ENCODE measurements around the gene ZNF462. TPM values are rescaled to one million over a fixed set of nuclear protein-coding genes. Genes with fewer than 3 reads are reported as not detected.
"Not testable (repeated sequence)": the region's sequence is repeated elsewhere in the genome, so short reads cannot be mapped to it uniquely, and the experiment has no call there.

Gene ZNF462
- total RNA-seq, 2 donors from 2014 or later = 33.4 to 41.6 TPM

DNA sequence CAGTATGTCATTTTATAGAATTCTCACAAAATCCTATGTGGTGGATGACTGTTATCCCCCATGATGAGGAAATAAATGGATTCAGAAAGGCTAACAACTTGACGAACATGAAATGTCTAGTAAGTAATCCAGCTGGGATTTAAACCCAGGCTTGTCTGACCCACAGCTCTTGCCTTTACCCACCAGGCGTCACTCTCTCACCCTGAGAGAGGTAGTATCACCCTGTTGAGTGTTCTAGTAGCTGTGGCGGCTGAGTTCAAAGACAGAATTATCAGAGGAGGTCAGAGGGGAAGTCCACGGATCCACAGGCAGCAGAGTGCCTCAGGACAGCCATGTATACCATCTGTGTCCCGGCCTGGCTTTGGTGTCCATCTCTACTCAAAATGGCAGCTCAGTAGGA is 113.8 kb downstream of the ZNF462 start:
- DNase-seq = no peak
- intact Hi-C loops (cut with DNase I, micrococcal nuclease) = no loop called here
- no peak for ATAC-seq

DNA sequence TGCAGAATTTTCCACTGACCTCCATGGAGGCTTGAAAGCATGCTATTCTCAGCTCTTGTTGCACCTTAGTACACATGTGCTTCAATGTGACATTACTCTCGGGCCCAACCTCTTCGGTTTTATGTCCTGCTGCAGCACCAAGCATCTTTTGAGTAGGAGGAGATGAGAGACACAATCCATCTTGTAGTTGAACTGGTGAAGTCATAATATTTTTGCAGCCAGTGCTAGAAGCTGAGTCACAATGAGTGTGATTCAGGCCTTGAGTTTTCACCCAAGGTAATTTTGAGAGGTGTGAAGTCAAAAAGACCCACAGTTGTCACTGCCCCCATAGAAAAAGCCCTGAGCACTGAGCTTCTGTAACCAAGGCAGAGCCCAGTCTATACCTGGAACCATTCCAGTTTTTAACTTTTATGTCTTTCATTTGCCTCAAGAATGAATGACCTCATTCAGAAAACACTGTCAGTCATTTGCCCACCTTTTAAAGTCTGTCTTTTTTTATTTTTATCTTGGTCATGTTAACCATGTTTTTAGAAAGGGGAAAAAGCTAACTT is 117.7 kb downstream of the ZNF462 start:
- no peak for ATAC-seq
- DNase-seq = no peak
- intact Hi-C loops (cut with DNase I, micrococcal nuclease) = no loop called here

DNA sequence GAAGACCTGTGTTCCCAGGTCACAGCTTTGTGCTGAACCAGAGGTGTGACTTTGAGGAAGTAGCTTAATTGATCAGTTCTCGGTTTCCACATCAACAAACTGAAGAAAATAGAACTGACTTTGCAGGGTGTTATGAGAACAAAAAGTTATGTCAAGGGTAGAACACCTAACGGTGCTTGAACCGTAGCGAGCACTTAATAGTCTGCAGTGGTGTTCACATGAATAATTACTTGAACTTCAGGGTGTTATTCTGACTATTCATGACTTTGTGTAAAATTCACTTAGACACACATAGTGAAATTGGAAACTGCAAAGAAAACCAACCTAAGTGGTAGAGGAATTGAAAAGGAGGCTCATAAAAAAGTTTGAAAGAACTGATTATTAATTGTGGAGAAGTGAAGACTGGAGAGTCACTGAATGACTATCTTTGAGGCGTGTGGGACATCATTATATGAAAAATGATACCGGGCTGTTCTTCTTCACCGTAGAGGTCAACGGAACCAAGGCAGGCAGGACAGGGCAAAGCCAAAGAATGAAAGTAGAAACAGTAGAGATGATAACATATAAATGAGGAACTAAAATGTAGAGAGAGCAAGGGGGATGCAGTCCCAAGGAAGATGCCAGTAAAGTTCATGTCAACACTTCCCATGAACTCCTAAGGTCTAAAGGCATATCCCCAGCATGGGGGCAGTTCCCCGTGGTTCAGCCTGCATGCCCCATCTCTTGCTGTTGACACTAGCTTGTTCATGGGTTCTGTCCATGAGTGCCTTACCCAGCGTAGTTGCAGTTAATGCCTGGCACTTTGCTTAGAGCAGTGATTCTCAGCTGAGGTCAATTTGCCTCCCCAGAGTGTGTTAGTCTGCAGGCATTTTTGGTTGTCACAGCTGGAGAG is 118.7 kb downstream of the ZNF462 start:
- DNase-seq (no peak), ATAC-seq (no peak)
- intact Hi-C loops (cut with DNase I, micrococcal nuclease) = no loop called here

DNA sequence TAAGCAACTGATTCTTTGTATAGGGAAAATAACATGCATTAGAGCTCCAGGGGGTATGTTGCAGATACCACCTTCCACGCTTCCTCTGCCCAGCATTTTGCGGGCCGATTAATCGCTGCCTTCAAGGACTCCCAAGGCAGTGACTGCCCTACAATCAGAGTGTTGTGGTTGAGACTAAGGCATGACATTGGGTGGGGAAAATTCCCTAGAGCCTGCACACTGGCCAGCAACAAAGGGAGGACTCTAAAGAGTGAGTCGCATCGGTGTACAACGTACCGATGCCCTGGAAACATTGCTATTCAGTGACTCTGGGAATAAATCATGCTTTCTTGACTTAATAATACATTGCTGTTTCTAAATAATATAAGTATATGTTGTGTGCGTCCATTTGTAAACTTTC is 119.7 kb downstream of the ZNF462 start:
- DNase-seq = no peak
- intact Hi-C loops (cut with DNase I, micrococcal nuclease) = no loop called here
- no peak for ATAC-seq

DNA sequence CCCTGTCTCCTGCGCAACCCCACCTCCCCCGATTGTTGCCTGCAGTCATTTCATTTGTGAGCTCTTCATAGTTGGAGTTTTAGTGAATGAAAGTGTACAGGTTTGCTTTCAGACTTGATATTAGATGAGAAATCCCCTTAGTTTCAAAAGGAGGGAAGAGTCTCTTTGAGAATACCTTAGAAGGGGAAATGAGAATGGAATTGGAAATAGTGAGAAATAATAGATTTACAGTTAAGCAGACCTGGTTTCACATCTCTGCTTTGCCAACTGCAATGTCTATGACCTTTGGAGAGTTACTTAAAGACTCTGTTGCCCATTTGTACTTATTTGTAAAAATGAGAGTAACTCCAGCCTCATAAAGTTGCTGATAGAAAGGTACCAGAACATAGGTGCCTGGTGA is 120.4 kb downstream of the ZNF462 start:
- ATAC-seq = no peak
- intact Hi-C loops (cut with DNase I, micrococcal nuclease) = no loop called here
- DNase-seq = no peak

DNA sequence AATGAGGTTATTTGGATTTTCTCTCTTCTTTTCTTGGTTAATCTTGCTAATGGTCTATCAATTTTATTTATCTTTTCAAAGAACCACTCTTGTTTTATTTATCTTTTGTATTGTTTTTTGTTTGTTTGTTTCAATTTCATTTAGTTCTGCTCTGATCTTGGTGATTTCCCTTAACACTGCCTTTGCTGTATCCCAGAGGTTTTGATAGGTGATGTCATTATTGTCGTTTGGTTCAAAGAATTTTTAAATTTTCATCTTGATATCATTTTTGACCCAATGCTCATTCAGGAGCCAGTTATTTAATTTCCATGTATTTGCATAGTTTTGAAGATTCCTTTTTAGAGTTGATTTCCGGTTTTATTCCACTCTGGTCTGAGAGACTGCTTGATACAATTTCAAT is 126.9 kb downstream of the ZNF462 start:
- intact Hi-C loops (cut with DNase I, micrococcal nuclease); ATAC-seq; DNase-seq: not testable (repeated sequence)

DNA sequence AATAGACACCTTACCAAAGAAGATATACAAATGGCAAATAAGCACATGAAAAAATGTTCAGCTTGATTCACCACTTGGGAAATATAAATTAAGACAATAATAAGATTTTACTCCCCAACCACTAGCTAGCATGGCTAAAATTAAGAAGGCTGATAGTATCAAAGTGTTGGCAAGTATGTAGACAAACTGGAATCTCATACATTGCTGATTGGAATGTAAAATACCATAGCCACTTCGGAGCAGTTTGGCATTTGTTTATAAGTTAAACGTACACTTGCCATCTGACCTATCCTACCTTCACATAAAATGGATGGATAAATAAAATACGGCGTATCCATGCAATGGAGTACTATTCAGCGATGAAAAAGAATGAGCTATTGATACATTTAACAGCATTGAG is 129.2 kb downstream of the ZNF462 start:
- ATAC-seq (no peak), DNase-seq (no peak)
- intact Hi-C loops (cut with DNase I, micrococcal nuclease) = no loop called here

DNA sequence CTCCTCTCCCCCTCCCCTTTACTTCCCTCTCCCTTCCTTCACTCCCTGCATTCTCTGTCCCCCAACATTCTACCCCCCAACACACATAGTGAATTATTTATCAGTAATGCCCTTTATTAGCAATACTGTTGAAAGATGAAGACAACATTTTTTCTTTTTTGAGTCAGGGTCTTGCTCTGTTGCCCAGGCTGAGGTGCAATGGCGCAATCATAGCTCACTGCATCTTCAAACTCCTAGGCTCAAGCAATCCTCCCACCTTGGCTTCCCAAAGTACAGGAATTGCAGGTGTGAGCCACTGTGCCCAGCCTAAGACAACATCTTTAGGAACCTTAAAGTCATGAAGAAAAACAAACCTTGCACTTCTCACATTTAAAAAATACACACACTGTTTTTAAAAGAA is 130.6 kb downstream of the ZNF462 start:
- intact Hi-C loops (cut with DNase I, micrococcal nuclease) = no loop called here
- ATAC-seq (no peak), DNase-seq (no peak)

DNA sequence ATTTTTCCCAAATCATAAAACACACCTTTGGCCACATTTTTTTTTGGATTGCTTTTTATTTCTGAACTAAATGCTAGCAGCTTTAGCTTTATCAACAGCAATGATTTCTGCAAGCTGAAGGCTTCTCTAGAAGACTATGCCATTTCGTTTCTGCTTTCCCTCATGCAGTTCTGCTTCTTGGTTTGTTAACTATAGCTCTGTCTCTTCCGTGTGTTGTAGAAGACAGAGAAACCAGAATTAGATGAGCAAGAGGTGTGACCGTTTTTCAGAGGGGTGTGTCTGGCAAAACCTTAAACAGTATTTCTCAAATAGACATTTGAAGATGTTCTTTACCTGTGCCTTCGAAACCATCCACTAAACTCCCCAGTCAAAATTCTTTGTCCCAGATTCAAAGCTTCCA is 131.5 kb downstream of the ZNF462 start:
- intact Hi-C loops (cut with DNase I, micrococcal nuclease) = no loop called here
- ATAC-seq = no peak
- no peak for DNase-seq

DNA sequence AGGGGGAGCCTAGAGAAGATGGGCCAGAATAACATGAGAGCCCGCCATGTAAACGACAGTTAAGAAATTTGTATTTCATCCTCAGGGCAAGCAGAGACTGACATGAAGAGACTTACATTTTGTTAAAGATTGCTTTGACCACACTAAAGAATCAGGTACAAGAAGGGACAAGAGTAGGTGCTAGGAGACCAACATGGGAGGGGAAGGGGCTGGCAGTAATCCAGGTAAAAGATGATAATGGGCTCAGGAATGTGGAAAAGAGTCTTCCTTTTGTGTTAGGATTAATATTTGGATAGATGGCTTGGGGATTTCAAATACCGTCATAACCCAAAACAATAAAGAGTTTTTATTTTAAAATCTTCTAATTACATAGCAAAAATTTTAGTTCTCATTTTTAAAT is 137.3 kb downstream of the ZNF462 start:
- no peak for ATAC-seq
- DNase-seq = no peak
- intact Hi-C loops (cut with DNase I, micrococcal nuclease) = no loop called here

DNA sequence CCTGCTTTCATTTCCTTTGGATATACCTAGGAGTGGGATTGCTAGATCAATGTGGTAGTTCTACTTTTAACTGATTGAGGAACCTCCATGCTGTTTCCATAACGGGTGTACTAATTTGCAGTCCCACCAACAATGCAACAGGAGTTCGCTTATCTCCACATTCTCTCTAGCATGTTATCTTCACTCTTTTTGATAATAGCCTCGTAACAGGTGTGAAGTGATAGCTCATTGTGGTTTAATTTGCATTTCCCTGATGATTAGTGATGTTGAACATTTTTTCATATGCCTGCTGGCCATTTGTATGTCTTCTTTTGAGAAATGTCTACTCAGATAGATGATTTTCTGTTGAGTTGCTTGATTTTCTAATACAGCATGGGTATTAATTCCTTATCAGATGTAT is 142.2 kb downstream of the ZNF462 start:
- DNase-seq (no peak), ATAC-seq (no peak)
- intact Hi-C loops (cut with DNase I, micrococcal nuclease) = no loop called here

DNA sequence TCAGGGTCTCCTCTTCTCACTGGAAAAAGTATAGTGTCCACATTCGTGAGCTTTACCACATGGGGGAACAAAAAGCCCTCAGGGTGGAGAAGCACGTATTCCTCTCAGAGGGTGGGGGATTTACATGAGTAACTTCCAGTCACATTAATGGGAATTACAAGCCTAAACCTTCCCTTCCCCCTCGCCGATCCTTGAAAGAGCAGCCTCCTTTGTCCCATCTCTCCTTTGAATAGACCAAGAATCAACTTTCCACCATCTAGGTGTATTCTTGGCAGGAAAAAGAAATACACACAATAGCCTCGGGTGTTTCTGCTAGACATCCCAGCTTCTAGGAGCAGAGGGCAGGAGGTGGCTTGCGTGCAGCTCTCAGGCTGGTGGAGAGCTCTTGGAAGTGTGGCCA is 144.4 kb downstream of the ZNF462 start:
- ATAC-seq (no peak), DNase-seq (no peak)
- intact Hi-C loops (cut with DNase I, micrococcal nuclease) = no loop called here

DNA sequence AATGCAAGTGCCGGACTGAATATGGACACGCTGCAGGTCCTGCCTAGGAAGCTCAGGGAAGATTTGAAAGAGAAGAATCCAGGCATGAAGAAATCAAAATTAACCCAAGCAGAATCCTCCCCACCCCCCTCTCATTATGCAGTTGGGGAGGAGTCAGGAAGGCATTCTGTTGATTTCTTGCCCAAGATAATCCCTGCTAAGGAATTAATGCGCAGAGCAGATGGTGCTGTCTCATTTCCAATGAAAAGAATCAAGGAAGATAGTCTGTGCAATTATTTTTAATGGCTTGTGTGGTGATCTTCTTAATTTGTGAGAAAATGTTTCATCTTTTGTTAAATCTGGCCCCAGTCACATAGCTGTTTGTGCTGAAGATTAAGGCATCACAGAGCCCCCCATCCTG is 145.0 kb downstream of the ZNF462 start:
- intact Hi-C loops (cut with DNase I, micrococcal nuclease) = no loop called here
- ATAC-seq (no peak), DNase-seq (no peak)

DNA sequence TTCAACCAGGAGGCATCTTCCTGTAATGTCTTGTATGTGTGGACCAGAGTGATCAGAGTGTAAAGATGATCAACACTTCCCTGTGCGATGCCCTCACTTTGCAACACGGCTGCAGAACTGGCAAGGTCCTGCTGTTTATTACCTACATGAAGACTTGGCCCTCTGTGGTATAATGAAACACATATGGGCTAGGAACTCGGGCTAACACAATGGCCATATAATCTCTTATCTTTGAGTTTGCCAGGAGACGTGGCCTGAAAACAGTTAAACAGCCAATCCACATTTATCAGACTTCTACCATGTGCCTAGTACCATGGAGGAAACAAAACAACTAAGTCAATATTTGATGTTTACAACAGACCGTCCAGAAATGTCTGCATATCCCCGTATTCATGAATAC is 145.5 kb downstream of the ZNF462 start:
- DNase-seq = no peak
- intact Hi-C loops (cut with DNase I, micrococcal nuclease) = no loop called here
- peak; percentile 80 for ATAC-seq

DNA sequence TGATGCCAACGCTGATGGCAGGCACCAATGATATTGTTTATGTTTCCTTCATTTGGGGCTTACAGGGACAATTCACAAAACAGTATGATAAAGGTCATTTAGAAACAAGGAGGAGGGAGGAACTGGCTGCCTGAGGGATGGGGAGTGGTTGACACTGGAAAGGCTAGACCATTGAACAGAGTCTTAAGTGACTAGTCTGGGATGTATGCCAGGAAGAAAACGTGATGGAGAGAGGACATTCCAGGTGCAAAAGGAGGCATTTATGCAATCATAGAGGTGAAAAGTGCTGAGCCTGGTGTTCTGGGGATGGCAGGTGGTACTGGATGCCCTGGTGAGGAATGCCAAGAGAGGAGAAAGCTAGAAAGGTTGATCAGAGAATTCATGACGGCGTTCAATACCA is 153.4 kb downstream of the ZNF462 start:
- DNase-seq (no peak), ATAC-seq (peak; percentile 49)
- intact Hi-C loops (cut with DNase I, micrococcal nuclease) = no loop called here

DNA sequence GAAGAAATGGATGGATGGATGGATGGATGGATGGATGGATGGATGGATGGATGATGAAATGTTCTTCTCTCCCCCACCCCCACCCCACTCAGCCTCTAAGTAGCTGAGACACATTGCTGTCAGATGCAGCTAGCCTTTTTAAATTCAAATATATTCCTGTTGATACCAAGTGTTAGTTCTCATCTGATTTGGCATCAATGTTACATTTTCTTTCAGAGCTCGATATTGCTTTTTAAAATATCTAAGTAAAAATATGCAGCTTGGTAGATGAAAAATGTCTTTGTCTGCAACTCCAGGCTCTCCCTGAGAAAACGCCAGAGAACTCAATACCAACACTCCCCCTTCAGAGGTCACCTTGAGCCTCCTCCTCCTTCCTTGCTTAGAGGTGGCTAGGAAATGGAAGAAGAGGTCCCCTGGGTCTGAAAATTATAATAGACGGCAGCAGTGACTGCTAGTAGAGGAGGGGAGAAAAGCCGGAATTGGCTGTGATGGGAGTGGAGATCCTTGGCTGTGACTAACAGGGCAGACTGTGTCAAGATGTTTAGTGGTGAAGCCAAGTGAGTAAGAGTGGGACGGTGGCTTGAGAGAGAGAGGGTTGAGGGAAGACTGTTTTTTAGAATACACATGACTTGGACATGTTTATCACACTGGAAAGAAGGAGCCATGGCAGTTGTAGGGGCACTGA is 156.0 kb downstream of the ZNF462 start:
- intact Hi-C loops (cut with DNase I, micrococcal nuclease) = no loop called here
- ATAC-seq (no peak), DNase-seq (no peak)

DNA sequence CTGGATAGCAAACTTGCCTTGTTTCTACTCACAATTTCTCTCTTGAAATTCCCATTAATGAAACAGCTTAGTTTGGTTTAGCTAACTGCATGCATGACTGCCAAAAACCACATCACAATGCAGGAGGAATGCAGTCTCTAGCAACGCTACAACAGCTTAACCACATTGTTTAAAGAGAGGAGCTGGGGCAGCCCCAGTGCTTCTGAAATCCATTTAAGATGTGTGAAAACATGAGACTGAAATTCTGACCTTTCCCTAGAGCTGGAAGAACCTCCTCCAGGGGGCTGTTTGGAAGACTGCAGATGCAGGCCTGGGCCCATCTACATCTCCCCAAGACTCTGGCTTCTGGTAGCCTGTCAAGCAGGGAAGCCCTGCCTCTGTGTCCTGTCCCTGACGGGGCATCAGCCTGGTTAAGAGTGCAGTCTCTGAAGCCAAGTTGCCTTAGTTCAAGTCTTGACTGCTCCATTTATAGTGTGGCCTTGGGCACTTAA is 157.1 kb downstream of the ZNF462 start:
- intact Hi-C loops (cut with DNase I, micrococcal nuclease) = no loop called here
- no peak for ATAC-seq

DNA sequence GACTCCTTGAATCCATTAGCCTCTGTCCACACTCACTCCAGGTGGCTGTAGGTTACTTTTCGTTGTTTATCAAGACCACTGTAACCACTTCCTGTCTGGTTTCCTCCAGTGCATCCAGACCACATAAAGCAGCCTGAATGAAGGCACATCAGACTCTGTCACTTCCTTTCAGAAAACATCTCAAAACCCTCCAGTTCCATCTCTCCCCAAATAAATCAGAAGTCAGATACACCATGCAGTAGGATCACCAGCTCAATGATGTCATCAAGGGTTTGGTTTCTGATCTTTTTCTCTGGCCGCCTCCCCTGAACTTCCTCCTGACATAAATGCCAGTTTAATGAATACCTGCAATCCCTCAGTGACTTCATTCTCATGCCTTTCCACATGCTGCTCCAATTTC is 161.2 kb downstream of the ZNF462 start:
- ATAC-seq (peak; percentile 70), DNase-seq (no peak)
- intact Hi-C loops (cut with DNase I, micrococcal nuclease) = no loop called here

More for the DNA sequence above, 157.1 kb downstream of the ZNF462 start:
- DNase-seq = no peak

DNA sequence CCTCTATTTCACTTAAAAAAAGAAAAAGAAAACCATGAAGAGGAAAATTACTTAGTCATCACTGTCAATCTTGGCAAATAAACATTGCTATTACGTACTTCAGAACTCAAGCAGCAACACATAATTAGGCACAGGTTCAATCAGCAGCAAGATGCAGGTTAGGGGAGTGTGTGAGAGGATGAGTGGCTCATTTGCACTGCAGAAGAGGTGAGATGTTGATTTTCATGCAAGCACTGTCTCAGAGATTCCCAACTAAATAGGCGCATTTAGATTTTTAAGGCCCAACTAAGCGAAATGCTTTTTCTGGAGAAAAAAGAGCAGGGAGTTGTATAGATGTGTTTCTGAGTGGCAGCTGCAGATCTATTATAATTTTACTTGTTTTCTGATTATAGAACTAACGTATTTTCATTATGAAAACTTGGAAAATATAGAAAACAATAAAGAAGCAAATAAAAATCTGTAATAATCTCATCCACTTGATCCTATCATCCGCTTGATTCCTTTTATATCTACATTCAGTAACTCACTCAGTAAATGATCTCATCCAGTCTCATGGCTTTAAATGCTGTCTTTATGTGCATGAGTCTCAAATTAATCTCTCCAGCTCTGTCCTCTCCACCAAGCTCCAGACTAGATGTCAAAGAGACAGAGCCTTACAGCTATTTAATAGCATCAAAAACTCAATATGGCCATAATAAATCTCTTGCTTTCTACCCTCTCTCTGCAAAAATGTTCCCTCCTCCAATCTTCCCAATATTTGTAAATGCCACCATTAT is 162.5 kb downstream of the ZNF462 start:
- intact Hi-C loops (cut with DNase I, micrococcal nuclease) = no loop called here
- no peak for ATAC-seq
- DNase-seq = no peak

All from left colon (tissue), 2 donors.